Endometrial microvascular endothelial cells (primary cell): ENCODE data around the gene POU2F3. TPM values are rescaled to one million over a fixed set of nuclear protein-coding genes. Genes with fewer than 3 reads are reported as not detected.

Source experiments
- in situ Hi-C: cut with HindIII; loops from 2 replicates; pipeline ENCODE4 v1.10.0; 2017; ENCODE audit warnings: low sequenced_read_pairs, low pct_unique_long_range_greater_than_20kb; ENCODE audit errors: inconsistent ontology term
- total RNA-seq: library from RNA; depleted of rRNA; stranded (reverse); fragments of >200 nt; gene quantifications from one replicate; pipeline ENCODE4 v1.2.3, GENCODE V29; 2015; ENCODE audit errors: inconsistent ontology term

POU2F3 gene
- total RNA-seq, 1 donor from 2014 or later = 0.93 TPM

GRCh38 chr11:120330045-120330444, 90.1 kb downstream of the POU2F3 start:
- in situ Hi-C loops = loop anchor here (25.0 kb wide), 1 partner anchor 157 kb away; no protein-coding TSS in a partner anchor

- in situ Hi-C loops = loop anchor here (25.0 kb wide), 1 partner anchor 156 kb away; no protein-coding TSS in a partner anchor
Measured at GRCh38 chr11:120331301-120331996, 91.5 kb downstream of the POU2F3 start.

DNA sequence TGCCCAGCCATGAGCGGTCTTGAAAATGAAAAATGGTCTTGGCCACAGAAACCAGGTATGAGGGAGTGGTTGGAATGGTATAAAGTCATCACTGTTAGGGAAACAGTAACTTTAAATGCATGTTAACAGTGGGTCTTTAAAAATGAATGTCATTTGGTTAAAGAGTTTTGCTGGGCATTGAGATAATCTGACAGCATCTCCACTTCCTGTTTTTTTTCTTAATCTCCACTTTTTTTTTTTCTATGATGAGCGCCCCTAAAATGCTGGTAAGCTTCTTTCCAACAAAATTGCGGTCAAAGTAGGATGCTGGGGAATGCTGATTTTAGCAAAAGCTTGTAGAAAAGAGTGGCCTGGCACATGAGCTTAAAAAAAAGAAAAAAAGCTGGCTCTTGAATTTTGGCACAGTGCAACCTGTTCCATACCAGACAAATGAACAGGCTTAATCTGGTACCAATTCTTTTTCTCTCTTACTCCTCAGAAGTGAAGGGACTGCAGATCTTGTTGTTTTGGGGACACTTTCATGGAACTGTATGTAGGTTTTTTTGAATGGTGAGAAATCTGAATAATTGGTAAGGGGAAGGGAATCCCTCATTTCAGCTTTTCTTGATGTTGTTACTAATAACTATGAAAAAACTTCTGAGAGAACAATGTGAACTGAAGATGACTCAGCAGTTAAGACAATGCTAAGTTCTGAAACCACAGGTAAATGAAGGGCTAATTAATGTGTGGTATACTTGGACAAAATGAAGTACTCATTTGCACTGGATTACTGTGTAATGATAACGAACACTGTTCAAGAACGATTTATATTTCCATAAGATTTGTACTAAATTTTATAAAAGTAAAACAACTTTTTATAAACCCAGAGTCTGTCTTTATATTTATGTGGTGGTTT, 93.1 kb downstream of the POU2F3 start:
- in situ Hi-C loops = loop anchor here (25.0 kb wide), 1 partner anchor 154 kb away; no protein-coding TSS in a partner anchor

GRCh38 chr11:120333801-120334200, 93.9 kb downstream of the POU2F3 start:
- in situ Hi-C loops = loop anchor here (25.0 kb wide), 1 partner anchor 154 kb away; no protein-coding TSS in a partner anchor

- in situ Hi-C loops = loop anchor here (25.0 kb wide), 1 partner anchor 153 kb away; no protein-coding TSS in a partner anchor
Measured at GRCh38 chr11:120334332-120334731, 94.4 kb downstream of the POU2F3 start.

DNA sequence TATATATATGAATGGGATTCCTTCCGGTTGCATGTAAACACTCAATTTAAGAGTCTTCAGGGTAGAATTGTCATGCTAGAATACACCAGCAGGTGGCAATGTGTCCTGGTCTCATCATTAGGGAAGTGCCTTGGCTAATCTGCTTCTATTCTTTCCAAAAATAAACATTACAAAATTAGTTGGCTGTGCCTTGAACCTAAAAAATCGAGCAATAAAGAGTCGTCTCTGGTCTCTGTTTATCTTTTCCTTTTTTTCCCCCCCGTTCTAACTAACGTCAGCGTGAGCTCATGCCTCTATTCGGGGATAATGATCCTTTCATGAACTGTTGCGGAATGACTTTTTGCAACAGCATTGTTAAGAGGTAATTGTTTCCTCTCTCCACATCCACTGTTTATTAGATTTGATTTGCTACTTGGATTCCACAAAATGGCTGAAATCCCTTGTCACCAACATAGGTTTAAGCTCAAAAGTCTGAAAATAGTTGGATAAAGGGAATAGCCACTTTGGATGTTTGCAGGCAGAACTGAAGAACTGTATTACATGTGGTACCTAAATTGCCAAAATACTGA, 95.0 kb downstream of the POU2F3 start:
- in situ Hi-C loops = loop anchor here (25.0 kb wide), 1 partner anchor 152 kb away; no protein-coding TSS in a partner anchor

GRCh38 chr11:120335556-120335907, 95.6 kb downstream of the POU2F3 start:
- in situ Hi-C loops = loop anchor here (25.0 kb wide), 1 partner anchor 152 kb away; no protein-coding TSS in a partner anchor

DNA sequence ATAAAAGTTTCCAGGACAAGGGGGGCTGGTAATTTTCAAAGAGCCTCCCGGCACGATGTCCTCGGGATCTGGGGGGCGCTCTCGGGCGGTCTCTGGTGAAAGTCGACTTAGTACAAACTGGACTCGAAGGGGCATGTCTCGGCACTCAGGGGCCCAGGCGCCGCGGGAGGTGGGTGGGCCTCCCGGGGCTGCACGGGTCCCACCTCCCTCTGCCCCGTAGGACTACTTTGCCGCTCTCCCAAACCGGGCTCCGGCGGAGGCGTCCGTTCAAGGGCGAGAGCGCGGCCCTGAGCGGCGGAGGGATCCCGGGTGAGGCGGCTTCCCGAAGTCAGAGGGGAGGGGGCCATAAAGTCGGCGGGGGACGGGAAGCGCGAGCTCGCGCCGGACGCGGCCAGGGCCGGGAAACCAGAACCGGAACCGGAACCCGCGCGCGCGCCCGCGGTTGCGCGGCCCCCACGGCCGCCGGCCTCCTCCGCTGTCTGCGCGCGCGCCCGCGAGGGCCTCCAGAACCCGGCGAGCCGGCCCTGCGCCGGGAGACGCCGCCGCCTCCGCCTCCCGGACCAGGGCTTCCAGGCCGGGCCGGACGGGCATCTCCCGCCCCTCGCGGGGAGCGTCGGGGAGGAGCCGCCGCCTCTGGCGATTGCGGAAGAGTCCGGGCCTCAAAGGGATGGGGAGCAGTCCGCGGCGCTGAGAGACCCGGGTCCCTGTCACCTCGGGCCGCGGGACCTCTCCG, 96.1 kb downstream of the POU2F3 start, which contains the start of gene ARHGEF12:
Gene ARHGEF12, plus strand, starts transcription at position 506 of the 733 bp plus-strand sequence. CDS start 831 bp downstream, outside the sequence.
- in situ Hi-C loops = loop anchor here (25.0 kb wide), 1 partner anchor 151 kb away; no protein-coding TSS in a partner anchor

DNA sequence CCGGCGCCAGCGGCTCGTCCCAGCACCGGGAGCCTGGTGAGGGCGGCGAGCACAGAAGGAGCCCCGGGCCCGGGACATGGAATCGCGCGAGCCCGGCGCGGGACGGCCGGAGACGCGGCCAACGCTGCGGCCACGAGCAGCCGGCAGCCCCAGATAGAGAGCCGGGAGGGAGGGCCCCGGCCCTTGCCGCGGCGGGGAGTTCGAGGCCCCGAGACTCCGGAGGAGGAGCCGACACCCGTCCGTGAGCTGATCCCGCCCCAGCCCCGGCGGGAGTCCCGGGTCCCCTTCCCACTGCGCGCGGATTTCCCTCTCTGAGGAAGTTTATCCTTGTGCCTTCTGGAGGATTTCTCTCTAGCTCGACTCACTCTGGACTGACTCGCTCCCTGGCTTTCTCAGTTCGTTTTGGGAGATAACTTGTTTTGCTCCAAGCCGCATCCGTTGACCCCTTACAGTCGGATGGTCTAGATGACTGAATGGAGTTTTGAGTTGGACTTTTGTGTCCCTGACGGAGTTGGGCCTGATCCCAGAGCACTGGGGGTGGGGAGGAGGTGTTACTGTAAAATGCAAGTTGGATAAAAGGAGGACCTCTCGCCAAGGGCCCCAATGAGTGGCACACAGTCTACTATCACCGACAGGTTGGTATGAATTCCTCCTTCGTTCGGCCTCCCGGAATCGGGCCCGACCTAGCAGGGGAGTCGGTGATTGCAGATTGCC, 96.9 kb downstream of the POU2F3 start:
- in situ Hi-C loops = loop anchor here (25.0 kb wide), 1 partner anchor 151 kb away; no protein-coding TSS in a partner anchor

DNA sequence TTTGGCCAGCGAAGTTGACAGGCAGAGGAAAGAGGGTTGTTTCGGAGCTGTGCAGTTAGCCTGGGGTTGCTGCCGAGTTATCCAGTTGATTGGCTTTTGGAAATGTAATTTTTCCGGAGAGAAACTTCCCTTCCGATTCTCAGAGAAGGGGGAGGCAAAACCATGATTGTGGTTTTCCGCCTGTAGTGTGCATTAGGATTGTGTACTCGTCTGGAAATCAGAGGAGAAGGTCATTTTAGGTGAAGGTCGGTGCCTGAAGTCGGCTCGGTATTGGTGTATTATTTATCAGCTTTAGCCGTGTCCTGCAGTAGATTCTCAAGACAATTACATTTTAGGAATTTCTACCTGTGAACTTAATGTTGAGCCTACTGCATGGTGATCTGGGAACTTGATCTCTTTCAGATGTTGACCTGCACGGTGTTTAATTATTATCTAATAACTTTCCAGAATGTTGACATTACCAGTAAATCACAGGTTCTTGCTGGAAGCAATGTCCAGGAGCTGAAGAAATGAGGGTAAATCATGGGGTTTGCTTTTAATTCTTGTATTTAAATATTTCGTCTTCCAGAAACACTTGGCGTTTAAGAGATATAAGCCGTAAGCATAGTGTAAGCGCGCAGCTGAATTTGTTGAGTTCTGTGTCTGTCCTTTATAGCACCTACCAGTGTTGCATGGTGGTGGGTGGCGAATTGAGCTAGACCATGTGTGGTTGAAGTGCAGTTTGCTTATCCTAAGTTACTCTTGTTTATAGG, 97.6 kb downstream of the POU2F3 start:
- in situ Hi-C loops = loop anchor here (25.0 kb wide), 1 partner anchor 150 kb away; no protein-coding TSS in a partner anchor

GRCh38 chr11:120338107-120338933, 98.4 kb downstream of the POU2F3 start:
- in situ Hi-C loops = loop anchor here (25.0 kb wide), 1 partner anchor 149 kb away; no protein-coding TSS in a partner anchor

GRCh38 chr11:120339394-120339890, 99.5 kb downstream of the POU2F3 start:
- in situ Hi-C loops = loop anchor here (25.0 kb wide), 1 partner anchor 148 kb away; no protein-coding TSS in a partner anchor

GRCh38 chr11:120340529-120340928, 100.6 kb downstream of the POU2F3 start:
- in situ Hi-C loops = loop anchor here (25.0 kb wide), 1 partner anchor 147 kb away; no protein-coding TSS in a partner anchor

- in situ Hi-C loops = loop anchor here (25.0 kb wide), 1 partner anchor 145 kb away; no protein-coding TSS in a partner anchor
Measured at GRCh38 chr11:120342226-120342625, 102.3 kb downstream of the POU2F3 start.

- in situ Hi-C loops = loop anchor here (25.0 kb wide), 1 partner anchor 145 kb away; no protein-coding TSS in a partner anchor
Measured at GRCh38 chr11:120342678-120343077, 102.7 kb downstream of the POU2F3 start.

GRCh38 chr11:120343429-120343828, 103.5 kb downstream of the POU2F3 start:
- in situ Hi-C loops = loop anchor here (25.0 kb wide), 1 partner anchor 144 kb away; no protein-coding TSS in a partner anchor
